SK-N-MC (cell line): ENCODE data around the gene UNC13B.

Source experiments
- EZH2 ChIP-seq: fragments of 200-600 bp; sonication (generic); IDR thresholded peaks from one replicate; pipeline ENCODE4 v1.6.1; 2017; ENCODE audit warnings: antibody characterized with exemption
- FOXP2 ChIP-seq: optimal IDR thresholded peaks from 2 replicates; pipeline ENCODE3; 2011; ENCODE audit warnings: mild to moderate bottlenecking, moderate library complexity; ENCODE audit not compliant: insufficient read depth; ENCODE audit errors: extremely low read length, control extremely low read depth
- POLR2AphosphoS5 ChIP-seq: IDR thresholded peaks from 2 replicates; pipeline ENCODE4 v1.6.1; 2012; ENCODE audit warnings: mild to moderate bottlenecking, low read depth, low read length, borderline replicate concordance

DNA sequence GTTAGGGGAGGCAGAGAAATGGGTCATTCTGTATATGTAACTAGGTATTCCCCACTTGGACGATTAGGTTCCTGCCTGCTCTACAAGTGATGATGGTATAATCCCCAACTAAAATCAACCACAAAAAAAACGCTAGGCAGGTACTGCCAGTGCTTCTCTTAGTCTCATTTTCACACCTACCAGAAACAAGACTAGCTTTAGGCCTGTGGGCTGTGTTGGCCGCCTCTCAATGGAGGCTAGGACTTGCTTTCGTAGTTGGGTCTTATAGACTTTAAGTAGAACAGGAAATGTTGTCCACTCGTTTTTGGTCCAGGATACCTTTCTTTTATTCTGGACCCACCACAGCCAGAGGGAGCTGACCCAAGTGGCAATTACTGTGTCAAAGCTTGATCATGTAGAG is 111.8 kb downstream of the UNC13B start:
- TF ChIP-seq EZH2 (no peak), POLR2AphosphoS5 (no peak), FOXP2 (no peak)
